SK-N-MC (cell line): ENCODE results near the gene CETP.

ENCODE experiments used
- EZH2 ChIP-seq: fragments of 200-600 bp; sonication (generic); IDR thresholded peaks from one replicate; pipeline ENCODE4 v1.6.1; 2017; ENCODE audit warnings: antibody characterized with exemption
- POLR2AphosphoS5 ChIP-seq: IDR thresholded peaks from 2 replicates; pipeline ENCODE4 v1.6.1; 2012; ENCODE audit warnings: mild to moderate bottlenecking, low read depth, low read length, borderline replicate concordance

DNA sequence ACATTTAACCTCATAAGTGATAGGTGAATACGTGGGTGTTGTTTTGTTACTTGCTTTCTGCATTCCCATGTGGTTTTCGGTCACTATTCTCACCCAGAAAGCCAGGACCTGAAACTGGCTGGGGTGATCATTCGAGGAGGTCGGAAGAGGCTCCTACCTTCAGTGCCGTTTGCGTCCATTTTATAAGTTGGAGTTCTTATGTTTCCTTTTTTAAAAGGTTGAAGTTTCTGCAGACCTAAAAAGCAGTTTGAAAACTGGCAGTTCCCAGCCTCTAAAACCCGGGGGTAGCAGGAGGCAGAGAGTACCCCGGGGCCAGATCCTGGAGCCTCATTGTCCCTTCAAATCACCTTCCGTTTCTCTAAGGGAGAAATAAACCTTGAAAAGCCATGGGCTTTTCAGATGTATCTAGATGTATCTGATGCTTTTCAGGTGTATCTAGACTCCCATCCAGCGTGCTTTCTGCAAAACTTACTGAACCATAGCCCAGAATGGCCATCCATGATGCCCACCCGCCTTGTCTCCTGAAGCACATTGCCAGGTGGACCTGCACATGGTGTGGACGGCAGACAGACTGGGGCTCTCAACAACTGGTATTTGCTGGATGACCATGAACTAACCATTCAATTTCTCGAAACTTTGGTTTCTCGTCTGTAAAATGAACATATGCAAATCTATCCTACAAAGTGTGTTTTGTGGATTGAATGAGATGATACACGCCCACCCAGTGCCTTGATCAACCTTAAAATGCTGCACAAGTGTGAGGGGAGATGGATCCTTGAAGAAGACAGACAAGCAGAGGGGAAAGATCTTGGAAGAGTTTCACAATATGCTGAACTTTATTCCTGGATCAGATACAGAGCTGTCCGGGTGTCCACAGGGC is 28.9 kb downstream of the CETP start:
- no peak for TF ChIP-seq POLR2AphosphoS5
- no peak for TF ChIP-seq EZH2
